ENCODE data around the gene LCNL1.
A peak's percentile ranks its signal among the peaks of the same experiment; 100 is the strongest.

LCNL1 gene

DNA sequence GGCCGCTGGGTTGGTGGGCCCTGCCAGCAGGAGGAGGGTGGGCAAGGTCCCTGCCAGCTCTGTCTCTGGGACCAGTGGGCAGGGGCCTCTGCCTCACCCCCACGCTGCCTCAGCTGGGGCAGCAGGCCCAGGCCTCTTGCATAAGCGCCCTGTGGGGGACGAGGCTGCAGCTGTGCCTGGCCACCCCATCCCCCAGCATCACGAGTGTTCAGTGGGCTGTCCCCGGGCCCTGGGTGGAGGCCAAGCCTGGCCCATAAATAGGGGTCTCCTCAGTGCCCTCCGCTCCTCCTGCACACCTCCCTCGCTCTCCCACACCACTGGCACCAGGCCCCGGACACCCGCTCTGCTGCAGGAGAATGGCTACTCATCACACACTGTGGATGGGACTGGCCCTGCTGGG lies 5.6 kb upstream of the LCNL1 start, which contains the start of gene PTGDS:
Gene PTGDS, plus strand, starts transcription at position 282 of the 400 bp plus-strand sequence. Its CDS starts 75 bp downstream, at position 357.
- no peak for DNase-seq

GRCh38 chr9:136977649-136978072 lies 5.1 kb upstream of the LCNL1 start:
- DNase-seq = no peak

DNA sequence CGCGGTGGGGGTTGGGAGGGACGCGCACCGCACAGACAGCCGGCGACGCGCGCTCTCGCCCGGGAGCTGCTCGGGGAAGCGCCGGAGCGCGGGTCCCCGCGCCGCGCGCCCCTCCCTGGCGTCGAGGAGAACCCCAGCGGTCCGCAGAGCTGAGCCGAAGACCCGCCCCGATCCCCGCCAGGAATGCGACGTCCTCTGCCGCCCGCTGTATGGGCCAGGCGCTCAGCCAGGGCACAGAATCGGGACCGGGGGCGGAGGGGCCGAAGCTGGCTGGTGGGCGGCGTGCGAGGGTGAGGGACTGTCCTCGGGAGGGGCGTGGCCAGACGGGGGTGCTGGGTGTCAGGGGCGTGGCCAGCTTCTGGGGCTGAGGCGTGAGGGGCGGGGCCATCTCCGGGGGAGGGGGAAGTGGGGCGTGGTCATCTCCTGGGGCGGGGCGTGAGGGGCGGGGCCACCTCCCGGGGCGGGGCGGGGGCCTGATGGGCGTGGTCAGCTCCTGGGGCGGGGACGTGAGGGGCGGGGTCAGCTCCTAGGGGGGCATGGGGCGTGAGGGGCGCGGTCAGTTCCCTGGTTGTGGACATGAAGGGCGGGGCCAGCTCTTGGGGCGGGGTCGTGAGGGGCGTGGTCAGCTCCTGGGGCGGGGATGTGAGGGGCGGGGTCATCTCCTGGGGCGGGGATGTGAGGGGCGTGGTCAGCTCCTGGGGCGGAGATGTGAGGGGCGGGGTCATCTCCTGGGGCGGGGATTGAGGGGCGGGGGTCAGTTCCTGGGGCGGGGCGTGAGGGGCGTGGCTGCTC lies 4.5 kb upstream of the LCNL1 start:
- peak; percentile 7 for DNase-seq

DNA sequence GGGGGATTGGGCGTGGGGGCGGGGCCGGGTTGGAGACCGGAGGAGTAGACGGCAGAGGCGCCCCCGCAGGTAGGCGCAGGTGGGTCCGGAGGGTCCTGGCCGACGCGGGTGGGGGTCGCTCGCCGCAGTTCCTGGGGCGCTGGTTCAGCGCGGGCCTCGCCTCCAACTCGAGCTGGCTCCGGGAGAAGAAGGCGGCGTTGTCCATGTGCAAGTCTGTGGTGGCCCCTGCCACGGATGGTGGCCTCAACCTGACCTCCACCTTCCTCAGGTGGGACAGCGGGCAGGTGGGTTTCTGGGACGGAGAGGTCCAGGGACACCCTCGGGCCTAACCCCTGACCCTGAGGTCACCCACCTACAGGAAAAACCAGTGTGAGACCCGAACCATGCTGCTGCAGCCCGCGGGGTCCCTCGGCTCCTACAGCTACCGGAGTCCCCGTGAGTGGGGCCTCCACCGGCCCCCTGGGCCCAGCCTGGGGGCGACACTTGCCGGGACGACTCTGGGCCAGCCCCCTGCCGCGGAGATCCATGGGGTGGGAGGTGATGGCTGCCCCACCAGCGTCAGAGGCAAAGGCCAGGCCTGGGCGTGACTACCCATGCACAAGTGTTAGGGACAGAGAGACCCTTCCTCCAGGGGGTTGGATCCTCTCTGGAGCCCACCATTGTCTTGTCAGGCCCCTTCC lies 3.8 kb upstream of the LCNL1 start:
- no peak for DNase-seq

GRCh38 chr9:136979769-136980587 lies 2.8 kb upstream of the LCNL1 start:
- no peak for DNase-seq

- DNase-seq = no peak
Measured at GRCh38 chr9:136980669-136981478, 1.9 kb upstream of the LCNL1 start.

DNA sequence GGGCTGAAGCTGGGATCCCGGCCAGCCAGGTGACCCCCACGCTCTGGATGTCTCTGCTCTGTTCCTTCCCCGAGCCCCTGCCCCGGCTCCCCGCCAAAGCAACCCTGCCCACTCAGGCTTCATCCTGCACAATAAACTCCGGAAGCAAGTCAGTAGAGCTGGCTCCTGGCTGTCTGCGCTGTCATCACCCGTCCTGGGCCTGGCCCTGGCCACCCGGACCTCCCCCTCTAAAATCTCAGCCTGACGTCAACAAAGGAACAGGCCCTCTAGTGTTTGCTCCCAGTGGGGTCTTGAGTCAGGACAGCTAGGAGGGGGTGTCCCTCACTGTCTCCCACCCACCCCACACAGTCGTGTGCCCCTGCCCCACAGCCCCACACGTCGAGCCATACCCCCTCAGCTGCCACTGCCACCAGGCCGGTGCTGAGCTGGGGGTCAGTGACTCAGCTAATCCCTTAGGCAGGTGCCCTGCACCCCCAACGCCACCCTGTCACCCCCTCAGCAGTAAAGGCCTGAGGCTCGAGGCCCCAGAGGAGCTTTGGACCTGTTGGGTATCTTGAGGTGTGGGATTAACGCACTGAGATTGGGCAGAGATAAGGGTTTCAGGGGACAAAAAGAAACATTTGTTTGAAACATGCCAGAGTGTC lies 1.1 kb upstream of the LCNL1 start:
- no peak for DNase-seq

GRCh38 chr9:136983167-136983566 lies 374 bp downstream of the LCNL1 start:
- DNase-seq = no peak

DNA sequence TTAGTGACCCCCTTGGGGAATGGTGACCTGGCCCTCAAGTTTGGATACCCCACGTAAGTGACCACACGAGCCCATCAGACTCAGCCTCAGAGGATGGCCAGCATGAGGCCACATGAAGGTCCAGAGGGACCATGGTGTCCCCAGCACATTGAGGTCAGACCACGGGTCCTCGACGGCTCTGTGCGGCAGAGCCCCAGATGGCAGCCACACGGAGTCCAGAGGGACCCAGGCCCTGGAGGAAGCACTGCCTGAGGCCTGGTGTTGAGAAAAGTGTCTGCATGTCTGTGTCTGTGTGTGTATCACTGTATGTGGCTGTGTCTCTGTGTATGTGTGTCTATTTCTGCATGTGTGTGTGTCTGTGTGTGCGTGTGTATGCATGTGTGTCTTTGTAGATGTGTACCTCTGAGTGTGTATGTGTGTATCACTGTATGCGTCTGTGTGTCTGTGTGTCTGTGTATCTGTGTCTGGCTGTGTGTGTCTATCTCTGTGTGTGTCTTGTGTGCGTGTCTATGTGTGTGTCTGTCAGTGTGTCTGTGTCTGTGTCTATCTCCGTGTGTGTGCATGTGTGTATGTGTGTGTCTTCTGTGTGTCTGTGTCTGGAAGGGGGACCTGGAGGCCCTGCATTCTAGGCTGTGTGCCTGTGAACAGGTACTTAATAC lies 992 bp downstream of the LCNL1 start:
- no peak for DNase-seq

DNA sequence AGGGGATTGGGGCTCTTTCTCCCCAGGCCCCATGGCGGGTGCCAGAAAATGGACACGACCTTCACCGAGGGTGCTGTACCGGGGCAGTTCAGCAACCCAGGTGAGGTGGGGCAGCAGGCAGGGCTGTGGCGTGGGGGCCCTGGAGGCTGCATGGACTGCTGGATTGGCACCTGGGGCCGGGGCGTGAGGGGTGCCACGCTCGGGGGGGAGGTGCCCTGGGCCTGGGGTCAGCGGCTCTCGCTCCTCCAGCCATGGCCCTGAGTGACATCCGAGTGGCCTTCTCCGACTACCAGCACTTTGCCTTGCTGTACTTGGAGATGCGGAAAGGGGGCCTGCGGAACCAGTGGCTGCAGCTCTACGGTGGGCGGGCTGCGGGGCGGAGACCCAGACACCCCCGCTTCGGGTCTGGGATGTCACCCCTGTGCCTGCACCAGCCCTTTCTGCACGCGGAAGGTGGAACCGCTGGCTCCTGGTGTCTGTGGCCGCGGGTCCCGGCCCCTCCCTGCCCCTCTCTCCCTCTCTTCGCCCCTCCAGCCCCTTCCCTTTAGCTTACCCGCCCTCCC lies 1.8 kb downstream of the LCNL1 start:
- DNase-seq = no peak

- no peak for DNase-seq
Measured at GRCh38 chr9:136985027-136985602, 2.3 kb downstream of the LCNL1 start.

GRCh38 chr9:136985853-136986252 lies 3.1 kb downstream of the LCNL1 start:
- no peak for DNase-seq

DNA sequence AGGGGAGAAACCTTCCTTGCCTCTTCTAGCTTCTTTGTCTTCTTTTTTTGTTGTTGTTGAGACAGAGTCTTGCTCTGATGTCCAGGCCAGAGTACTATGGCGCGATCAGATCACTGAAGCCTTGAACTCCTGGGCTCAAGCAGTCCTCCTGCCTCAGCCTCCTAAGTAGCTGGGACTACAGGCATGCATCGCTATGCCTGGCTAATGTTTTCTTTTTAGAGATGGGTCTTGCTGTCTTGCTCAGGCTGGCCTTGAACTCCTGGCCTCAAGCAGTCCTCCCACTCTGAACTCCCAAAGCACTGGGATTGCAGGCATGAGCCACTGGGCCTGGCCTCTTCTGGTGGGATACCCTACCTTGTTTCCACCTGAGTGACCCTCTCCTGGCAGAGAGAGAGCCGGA lies 6.1 kb downstream of the LCNL1 start:
- DNase-seq = no peak

DNA sequence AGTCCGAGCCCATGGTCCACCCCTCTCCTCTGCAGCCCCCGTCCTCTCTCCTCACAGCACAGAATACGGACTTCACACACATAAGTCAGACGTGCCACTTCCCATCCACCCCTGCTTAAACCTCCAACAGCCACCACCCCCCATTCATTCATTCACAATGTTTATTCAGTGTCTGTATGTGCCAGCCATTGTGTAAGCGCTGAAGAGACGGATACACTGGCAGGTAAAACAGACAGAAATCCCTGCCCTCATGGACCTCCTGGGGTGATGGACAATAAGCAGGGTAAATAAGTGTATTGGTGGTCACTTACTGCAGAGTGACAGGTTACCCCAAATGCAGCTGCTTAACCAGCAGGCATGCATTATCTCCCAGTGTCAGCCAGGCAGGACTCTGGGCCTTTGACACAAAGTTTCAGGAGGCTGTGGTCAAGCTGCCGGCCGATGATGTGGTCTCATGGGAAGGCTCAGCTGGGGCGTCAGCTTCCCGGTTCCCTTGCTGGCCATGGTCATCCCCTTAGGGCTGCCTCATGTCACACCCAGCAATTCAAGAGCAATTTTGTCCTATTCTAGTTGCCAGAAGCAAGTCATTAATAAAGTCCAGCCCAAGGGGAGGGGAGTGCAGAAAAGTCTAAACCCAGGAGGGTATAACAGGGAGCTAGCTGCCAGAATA lies 7.6 kb downstream of the LCNL1 start:
- DNase-seq = no peak

- DNase-seq = peak; percentile 76
Measured at GRCh38 chr9:136991993-136992818, 9.4 kb downstream of the LCNL1 start, which contains the start of gene PAXX. TSS of gene PAXX (plus strand) at chr9:136992422. CDS start at chr9:136992444, 22 bp downstream.

DNA sequence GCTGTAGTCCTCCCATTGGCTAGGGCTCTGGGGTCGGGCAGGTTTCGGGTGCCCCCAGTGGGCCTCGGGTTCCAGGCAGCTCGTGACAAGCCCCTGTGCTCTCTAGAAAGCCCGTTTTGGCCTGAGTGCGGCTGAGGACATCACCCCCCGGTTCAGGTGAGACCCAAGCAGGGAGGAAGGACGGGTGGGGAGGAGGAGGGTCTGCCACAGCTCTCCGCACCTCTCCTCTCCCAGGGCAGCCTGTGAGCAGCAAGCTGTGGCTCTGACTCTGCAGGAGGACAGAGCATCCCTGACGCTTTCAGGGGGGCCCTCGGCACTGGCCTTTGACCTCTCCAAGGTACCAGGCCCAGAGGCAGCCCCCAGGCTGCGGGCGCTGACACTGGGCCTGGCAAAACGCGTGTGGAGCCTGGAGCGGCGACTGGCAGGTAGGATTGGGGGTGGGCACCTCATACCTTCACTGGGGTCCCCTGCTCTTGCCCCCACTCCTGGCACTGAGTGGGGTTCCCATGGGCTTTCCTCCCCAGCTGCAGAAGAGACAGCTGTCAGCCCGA lies 10.1 kb downstream of the LCNL1 start:
- no peak for DNase-seq

DNA sequence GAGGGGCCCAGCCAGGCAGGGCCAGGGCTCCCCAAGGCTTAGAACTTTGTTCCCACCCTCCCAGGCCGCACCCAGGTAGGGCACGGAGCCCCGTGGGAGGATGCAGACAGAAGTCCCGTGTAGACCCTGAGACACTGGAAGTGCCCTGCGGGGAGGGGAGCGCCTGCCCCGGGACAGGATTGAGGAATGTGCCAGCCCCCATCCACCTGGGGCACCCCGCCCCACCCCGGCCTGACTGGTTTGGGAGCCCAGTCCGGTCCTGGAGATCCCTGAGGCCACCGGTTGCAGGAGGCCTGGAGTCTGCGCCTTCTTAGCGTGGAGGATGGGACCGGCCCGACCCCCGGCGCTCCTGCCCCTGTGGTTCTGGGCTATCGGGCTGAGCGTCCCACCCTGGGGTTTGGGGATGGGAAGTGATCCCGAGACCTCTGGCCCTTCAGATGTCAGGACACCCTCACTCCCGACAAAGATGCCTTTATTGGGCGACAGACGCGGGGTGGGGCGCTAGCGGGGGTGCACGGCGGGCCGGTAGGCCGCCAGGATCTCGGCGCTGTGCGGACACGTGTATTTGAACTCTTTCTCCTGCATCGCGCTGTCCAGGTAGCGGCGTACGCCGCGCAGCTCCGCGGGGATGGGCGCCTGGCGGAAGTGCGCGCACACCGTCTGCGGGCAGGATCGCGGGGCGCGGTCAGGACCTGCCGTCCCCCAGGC lies 11.5 kb downstream of the LCNL1 start:
- DNase-seq = no peak

DNA sequence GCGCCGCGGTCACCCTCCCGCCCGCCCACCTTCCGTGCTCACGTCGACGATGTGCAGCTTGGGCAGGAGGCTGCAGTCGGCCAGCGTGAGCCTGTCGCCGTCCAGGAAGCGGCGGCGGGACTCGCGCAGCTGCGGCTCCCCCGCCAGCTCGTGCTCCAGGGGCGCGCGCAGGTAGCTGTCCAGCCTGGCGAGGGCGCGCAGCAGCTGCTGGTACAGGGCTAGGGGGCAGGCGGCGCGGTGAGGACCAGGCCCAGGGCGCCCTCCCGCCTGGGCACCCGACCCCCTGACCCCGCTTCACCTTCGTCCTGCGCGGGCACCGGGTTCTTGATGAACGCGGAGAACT lies 12.1 kb downstream of the LCNL1 start:
- no peak for DNase-seq

Measured in NCI-H226 (cell line).